Activated T-cell treated with anti-CD3 and anti-CD28 coated beads, Interleukin-2, amount 50 U/mL, for 4 hours (primary cell): ENCODE results near the gene ARID3A. TPM values are rescaled to one million over a fixed set of nuclear protein-coding genes. Genes with fewer than 3 reads are reported as not detected.
"Not testable (repeated sequence)": the region's sequence is repeated elsewhere in the genome, so short reads cannot be mapped to it uniquely, and the experiment has no call there.

Source experiments
- ATAC-seq, 2 donors: fragments of 200-7000 bp; cut with Tn5 transposase; one replicate each; pipeline ENCODE4 v1.10.0; 2021
- DNase-seq: peaks from one replicate; pipeline ENCODE4 v3.0.0-alpha.2; 2020
- H3K27me3 Mint-ChIP-seq: one replicate; pipeline ENCODE4 v1.8.0; 2021; ENCODE audit warnings: low read depth, mixed read lengths
- H3K36me3 Mint-ChIP-seq: one replicate; pipeline ENCODE4 v1.8.0; 2022; ENCODE audit warnings: mixed read lengths; ENCODE audit not compliant: insufficient read depth
- H3K4me1 Mint-ChIP-seq: one replicate; pipeline ENCODE4 v1.8.0; 2021; ENCODE audit warnings: low read depth, mixed read lengths
- H3K4me3 Mint-ChIP-seq: one replicate; pipeline ENCODE4 v1.8.0; 2021; ENCODE audit warnings: mild to moderate bottlenecking, moderate library complexity, mixed read lengths
- H3K9me3 Mint-ChIP-seq: one replicate; pipeline ENCODE4 v1.8.0; 2021; ENCODE audit warnings: mixed read lengths
- total RNA-seq, 3 donors: library from RNA; stranded (reverse); gene quantifications; one replicate each; pipeline ENCODE4 v1.2.1, GENCODE V29; 2021

Gene ARID3A, protein sequence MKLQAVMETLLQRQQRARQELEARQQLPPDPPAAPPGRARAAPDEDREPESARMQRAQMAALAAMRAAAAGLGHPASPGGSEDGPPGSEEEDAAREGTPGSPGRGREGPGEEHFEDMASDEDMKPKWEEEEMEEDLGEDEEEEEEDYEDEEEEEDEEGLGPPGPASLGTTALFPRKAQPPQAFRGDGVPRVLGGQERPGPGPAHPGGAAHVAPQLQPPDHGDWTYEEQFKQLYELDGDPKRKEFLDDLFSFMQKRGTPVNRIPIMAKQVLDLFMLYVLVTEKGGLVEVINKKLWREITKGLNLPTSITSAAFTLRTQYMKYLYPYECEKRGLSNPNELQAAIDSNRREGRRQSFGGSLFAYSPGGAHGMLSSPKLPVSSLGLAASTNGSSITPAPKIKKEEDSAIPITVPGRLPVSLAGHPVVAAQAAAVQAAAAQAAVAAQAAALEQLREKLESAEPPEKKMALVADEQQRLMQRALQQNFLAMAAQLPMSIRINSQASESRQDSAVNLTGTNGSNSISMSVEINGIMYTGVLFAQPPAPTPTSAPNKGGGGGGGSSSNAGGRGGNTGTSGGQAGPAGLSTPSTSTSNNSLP
- 10 to 100 TPM in 1 of 3 donors, 1 to 10 TPM in 2; 7.3 to 13.2 (median 10.0) TPM for total RNA-seq

DNA sequence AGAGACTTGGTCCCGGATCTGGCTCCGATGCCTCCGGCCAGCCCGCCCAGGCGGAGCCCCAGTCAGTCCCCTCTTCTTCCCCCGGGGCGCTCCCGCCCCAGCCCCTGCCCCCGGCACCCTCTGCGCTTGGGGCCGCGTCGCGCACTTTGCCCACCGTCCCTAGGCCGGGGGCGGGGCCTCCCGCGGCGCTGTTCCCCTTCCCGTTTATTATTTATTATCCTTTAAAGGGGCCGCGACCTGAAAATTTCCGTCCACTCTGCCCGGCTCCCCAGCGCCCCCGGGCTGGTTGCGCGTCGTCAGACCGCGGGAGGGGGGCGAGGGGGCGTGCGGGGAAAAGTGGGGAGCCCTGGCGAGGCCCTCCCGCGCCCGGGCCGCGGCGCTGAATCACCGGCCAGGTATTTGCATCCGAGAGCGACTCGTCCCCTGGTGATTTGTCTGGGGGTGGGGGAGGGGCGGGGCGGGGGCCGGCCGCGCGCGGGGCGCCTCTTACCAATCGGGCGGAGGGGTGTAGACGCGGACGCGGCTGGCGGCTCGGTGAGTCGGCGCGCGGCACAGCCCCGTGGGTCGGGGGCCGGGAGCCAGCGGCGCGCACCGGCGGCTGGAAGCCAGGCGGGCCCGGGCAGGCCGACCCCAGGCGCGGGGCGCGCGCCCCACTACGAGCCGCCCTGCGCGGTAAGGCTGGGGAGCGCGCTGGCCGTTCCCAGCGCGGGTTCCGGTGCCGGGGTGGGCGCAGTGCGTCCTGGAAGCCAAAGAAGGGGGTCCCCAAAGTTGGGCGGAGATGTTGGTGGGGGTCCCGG, at the start of gene ARID3A:
Gene ARID3A, plus strand, starts transcription at position 510 of the 797 bp plus-strand sequence. CDS start 3,494 bp downstream, outside the sequence.
- peaks cover 18% of the 10 kb centered on the region for H3K4me1 Mint-ChIP-seq
- ATAC-seq = peak; percentile 74 to 76
- peaks cover 1% of the 10 kb centered on the region for H3K27me3 Mint-ChIP-seq
- H3K9me3 Mint-ChIP-seq = no peaks in the 10 kb centered on the region
- H3K36me3 Mint-ChIP-seq = no peaks in the 10 kb centered on the region
- peak within 1 kb of the TSS; percentile 78 for H3K4me3 Mint-ChIP-seq
- DNase-seq = peak; percentile 69

DNA sequence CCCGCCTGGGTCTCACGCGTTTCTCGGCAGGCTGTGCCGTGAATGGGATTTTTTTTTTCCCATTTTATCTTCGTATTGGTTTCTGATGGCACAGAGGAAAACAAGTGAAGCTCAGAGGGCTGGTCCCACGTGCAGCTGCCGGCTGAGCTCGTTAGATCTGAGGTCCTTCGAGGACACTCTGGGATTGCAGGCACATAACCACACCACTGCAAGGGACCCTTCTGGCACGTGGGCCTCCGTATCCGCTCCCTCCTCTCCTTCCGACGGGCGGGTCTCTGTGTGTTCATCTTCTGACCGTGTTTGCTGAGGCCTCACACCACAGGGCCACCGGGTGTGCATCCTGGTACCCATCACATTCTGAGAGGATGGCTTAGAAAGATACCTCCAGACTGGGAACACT, 49.7 kb upstream of the ARID3A start:
- no peak overlapping the region for H3K4me3 Mint-ChIP-seq
- no peaks in the 10 kb centered on the region for H3K9me3 Mint-ChIP-seq
- peaks cover 10% of the 10 kb centered on the region for H3K4me1 Mint-ChIP-seq
- peaks cover 2% of the 10 kb centered on the region for H3K36me3 Mint-ChIP-seq
- no peaks in the 10 kb centered on the region for H3K27me3 Mint-ChIP-seq
- DNase-seq (no peak), ATAC-seq (no peak)

DNA sequence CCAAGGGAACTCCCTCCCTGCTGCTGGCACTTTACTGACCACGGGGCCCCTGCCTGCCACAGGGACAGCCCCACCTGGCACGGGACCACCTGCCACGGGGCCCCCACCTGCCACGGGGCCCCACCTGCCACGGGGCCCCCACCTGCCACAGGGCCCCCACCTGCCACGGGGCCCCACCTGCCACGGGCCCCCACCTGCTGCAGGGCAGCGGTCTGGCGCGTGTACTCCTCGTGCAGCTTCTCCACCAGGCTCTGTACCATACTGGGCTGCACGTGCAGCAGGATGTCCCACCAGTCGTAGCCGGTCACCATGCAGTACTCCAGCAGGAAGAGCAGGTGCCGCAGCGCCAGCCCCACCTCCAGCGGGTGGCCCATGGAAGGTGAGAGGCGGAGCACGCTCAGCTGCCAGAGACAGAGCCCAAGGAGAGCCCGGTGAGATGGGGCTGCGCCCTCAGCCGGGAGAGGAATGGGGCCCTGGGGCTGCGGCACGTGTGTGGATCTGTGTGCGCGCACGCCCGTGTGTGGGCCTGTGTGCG, 49.0 kb upstream of the ARID3A start:
- ATAC-seq = no peak
- no peak for DNase-seq
- Mint-ChIP-seq H3K27me3 (no peaks in the 10 kb centered on the region), H3K4me1 (peaks cover 8% of the 10 kb centered on the region), H3K4me3 (no peak overlapping the region), H3K9me3 (no peaks in the 10 kb centered on the region), H3K36me3 (no peaks in the 10 kb centered on the region)

DNA sequence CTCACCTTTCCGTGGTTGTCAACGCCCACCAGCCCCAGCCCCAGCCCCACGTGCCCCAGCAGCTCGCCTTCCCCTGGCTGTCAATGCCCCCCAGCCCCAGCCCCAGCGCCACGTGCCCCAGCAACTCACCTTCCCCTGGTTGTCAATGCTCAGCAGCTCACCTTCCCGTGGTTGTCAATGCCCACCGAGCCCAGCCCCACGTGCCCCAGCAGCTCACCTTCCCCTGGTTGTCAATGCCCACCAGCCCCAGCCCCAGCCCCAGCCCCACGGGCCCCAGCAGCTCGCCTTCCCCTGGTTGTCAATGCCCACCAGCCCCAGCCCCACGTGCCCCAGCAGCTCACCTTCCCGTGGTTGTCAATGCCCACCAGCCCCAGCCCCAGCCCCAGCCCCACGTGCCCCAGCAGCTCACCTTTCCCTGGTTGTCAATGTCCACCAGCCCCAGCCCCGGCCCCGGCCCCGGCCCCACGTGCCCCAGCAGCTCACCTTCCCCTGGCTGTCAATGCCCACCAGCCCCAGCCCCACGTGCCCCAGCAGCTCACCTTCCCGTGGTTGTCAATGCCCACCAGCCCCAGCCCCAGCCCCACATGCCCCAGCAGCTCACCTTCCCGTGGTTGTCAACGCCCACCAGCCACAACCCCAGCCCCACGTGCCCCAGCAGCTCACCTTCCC, 47.7 kb upstream of the ARID3A start:
- H3K4me1 Mint-ChIP-seq, H3K27me3 Mint-ChIP-seq, H3K9me3 Mint-ChIP-seq, ATAC-seq, H3K4me3 Mint-ChIP-seq, H3K36me3 Mint-ChIP-seq, DNase-seq: not testable (repeated sequence)

DNA sequence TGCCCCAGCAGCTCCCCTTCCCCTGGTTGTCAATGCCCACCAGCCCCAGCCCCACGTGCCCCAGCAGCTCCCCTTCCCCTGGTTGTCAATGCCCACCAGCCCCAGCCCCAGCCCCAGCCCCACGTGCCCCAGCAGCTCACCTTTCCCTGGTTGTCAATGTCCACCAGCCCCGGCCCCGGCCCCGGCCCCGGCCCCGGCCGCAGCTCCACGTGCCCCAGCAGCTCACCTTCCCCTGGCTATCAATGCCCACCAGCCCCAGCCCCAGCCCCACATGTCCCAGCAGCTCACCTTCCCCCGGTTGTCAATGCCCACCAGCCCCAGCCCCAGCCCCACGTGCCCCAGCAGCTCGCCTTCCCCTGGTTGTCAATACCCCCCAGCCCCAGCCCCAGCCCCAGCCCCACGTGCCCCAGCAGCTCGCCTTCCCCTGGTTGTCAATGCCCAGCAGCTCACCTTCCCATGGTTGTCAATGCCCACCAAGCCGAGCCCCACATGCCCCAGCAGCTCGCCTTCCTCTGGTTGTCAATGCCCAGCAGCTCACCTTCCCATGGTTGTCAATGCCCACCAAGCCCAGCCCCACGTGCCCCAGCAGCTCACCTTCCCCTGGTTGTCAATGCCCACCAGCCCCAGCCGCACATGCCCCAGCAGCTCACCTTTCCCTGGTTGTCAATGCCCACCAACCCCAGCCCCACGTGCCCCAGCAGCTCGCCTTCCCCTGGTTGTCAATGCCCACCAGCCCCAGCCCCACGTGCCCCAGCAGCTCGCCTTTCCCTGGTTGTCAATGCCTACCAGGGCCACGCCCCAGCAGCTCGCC, 46.9 kb upstream of the ARID3A start:
- not testable (repeated sequence) for H3K27me3 Mint-ChIP-seq, H3K36me3 Mint-ChIP-seq, DNase-seq, ATAC-seq, H3K4me1 Mint-ChIP-seq, H3K9me3 Mint-ChIP-seq, H3K4me3 Mint-ChIP-seq

DNA sequence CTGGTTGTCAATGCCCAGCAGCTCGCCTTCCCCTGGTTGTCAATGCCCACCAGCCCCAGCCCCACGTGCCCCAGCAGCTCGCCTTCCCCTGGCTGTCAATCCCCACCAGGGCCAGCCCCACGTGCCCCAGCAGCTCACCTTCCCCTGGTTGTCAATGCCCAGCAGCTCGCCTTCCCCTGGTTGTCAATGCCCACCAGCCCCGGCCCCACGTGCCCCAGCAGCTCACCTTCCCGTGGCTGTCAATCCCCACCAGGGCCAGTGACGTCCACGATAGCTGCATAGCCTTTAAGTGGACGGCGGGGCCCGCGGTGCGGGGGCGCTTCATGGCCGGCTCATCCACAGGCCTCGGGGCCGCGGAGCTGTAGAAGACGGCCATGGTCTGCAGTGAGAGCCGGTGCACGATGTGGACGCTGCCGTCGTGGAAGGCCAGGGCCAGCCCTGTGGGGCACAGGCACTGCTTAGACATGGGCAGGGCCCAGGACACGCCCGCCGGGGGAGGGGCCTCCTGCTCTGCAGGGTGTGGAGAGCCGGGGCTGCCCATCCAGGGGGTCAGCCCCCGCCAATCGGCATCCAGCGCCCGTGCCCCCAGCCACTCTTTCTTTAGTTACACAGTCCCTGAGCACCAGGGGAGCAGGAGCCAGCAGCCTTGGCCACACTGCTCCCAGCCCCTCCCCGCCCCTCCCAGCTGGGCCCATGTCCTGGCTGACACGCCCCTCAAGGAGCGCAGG, 46.0 kb upstream of the ARID3A start:
- H3K36me3 Mint-ChIP-seq = no peaks in the 10 kb centered on the region
- ATAC-seq = no peak
- H3K4me3 Mint-ChIP-seq = no peak overlapping the region
- DNase-seq = no peak
- no peaks in the 10 kb centered on the region for H3K4me1 Mint-ChIP-seq
- no peaks in the 10 kb centered on the region for H3K27me3 Mint-ChIP-seq
- H3K9me3 Mint-ChIP-seq = no peaks in the 10 kb centered on the region

DNA sequence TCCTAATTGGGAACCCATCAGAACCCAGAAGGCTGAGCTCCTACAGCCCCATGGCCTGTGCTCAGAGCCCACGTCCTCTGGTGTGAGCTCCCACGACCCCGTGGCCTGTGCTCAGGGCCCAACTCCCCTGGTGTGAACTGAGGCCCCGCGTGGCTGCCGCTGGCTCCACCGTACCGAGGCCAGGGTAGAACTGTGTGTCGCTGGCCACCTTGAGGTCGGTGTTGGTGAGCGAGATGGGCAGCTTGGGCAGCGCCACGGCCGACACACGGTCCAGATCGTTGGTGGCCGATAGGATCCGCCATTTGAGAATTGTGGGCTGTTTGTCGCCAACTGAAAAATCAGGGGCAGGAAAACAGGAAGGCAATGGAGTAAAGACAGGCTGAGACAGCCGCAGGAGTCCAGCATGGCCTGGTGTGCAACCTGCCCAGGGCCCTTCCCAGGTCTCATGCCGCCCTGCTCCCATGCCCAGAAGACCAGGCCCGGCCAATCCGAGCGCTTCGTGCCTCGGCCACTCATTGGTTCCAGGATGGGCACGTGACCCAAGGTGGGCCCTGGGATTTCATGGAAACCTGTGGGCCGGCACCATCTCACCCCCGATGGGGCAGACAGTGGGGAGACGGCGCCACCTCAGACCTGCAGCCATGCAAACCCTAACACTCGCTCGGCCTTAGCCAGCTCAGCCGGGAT, 44.3 kb upstream of the ARID3A start:
- Mint-ChIP-seq H3K4me3 (no peak overlapping the region), H3K4me1 (no peaks in the 10 kb centered on the region), H3K36me3 (no peaks in the 10 kb centered on the region), H3K27me3 (no peaks in the 10 kb centered on the region), H3K9me3 (no peaks in the 10 kb centered on the region)
- ATAC-seq = no peak
- no peak for DNase-seq

DNA sequence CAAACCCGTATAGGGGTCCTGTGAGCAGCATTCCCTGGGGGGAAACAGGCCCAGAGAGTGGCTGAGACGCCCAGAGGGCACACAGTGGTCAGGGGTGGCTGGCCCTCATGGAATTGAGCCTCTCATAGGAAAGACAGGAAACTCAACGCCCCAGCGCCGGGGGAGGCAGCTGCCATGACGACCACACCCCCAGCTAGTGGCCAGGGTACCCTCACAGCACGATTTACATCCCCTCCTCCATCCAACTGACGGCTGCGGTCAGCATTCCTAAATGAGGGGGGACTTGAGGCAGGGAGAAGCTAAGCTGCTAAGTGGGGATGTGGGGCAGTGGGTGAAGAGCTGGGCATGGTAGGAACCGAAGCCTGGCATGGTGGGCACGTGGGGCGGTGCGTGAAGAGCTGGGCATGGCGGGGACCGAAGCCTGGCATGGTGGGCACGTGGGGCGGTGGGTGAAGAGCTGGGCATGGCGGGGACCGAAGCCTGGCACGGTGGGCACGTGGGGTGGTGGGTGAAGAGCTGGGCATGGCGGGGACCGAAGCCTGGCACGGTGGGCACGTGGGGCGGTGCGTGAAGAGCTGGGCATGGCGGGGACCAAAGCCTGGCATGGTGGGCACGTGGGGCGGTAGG, 42.9 kb upstream of the ARID3A start:
- no peak overlapping the region for H3K4me3 Mint-ChIP-seq
- peaks cover 8% of the 10 kb centered on the region for H3K4me1 Mint-ChIP-seq
- H3K9me3 Mint-ChIP-seq = no peaks in the 10 kb centered on the region
- H3K27me3 Mint-ChIP-seq = no peaks in the 10 kb centered on the region
- no peaks in the 10 kb centered on the region for H3K36me3 Mint-ChIP-seq
- ATAC-seq (no peak), DNase-seq (no peak)

DNA sequence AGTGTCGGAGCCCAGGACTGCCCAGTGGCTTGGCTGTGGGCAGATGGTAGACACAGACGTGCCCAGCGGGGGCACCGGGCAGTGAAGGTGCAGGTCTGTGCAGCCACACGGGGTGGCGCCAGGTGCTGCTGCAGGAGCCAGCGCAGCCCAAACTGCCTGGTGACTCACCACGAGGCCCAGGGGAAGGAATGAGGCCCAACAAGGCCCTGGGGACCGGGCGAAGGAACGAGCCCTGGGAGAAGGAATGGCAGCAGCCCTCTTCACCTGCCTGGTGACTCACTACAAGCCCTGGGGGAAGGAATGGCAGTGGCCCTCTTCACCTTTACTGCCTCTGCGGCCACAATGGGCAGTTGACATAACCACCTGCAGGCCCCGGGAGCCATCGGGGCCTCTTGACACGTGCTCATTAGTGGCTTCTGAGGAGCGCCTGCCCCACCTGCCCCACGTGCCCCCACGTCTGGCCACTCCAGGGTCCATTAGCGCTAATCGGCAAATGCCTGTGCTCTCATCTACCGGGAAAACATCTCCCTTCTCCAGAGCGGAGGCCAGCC, 42.1 kb upstream of the ARID3A start:
- Mint-ChIP-seq H3K4me3 (no peak overlapping the region), H3K36me3 (no peaks in the 10 kb centered on the region), H3K9me3 (no peaks in the 10 kb centered on the region), H3K4me1 (peaks cover 11% of the 10 kb centered on the region), H3K27me3 (no peaks in the 10 kb centered on the region)
- DNase-seq (no peak), ATAC-seq (no peak)

DNA sequence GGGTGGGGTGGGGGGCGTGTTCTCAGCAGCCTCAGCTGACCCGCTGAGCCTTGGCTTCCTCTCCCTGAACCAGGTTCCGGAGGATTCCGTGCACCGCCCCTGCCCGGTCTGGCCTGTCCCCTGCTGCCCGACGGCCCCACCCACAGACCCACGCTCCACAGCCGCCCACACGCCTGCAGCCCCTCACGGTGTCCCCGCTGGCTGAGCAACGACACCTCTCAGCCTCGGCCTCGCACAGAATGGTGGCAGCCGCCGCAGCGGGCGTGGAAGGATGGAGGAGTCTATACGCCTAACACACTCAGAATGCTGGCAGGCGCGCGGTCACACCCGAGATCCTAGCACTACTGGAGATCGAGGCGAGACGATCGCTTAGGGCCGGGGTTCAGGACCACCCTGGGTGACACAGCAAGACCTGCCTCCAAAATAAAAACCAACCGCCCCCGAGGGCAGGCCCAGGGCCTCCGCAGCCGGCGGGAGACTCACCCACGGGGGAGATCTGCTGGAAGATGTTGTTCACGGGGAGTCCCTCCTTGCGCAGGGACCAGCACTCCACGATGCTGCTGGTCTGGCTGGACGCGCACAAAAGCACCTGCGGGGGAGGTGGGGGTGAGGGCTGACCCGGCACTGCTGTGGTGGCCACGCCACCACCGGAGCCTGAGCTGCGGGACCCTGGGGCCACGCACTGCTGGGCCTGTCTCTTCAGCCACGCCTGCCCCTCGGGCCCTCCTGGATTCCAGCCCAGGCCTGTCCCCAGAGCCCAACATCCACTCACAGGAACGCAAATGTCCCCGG, 41.2 kb upstream of the ARID3A start:
- Mint-ChIP-seq H3K9me3 (no peaks in the 10 kb centered on the region), H3K4me3 (no peak overlapping the region), H3K36me3 (no peaks in the 10 kb centered on the region), H3K27me3 (no peaks in the 10 kb centered on the region), H3K4me1 (peaks cover 11% of the 10 kb centered on the region)
- ATAC-seq = no peak
- DNase-seq = no peak

DNA sequence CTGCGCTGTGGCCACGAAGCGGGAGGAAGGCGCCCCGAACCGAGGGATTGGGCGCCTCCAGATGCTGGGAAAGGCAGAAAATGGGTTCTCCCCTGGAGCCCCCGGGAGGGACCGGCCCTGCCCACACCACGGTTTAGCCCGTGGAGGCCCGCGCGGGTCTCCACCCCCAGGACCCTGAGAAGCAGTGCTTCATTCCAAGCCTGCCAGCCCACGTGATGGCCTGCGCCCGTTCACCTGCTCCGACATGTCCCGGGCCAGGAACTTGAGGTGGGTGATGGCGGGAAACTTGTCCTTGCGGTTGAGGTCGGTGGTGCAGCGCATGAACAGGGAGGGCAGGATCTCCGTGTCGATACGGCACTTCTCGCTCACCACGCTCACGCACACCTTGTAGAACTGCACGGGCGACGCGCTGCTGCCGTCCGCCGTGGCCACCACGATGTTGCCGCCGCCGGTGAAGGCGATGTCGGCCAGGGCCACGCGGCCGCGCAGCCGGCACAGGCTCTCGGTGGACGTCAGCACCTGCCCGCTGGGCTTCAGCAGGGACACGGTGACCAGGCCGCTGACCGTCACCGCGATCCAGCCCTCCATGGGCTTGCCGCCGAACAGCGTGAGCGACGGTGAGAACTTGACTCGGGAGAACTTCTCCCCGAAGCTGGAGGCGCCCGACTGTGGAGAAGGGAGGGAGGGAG, 40.2 kb upstream of the ARID3A start:
- no peaks in the 10 kb centered on the region for H3K9me3 Mint-ChIP-seq
- DNase-seq = no peak
- no peak overlapping the region for H3K4me3 Mint-ChIP-seq
- no peak for ATAC-seq
- no peaks in the 10 kb centered on the region for H3K36me3 Mint-ChIP-seq
- peaks cover 14% of the 10 kb centered on the region for H3K4me1 Mint-ChIP-seq
- no peaks in the 10 kb centered on the region for H3K27me3 Mint-ChIP-seq
